ENCODE data around the gene DMRTA1.
"Not testable (repeated sequence)": the region's sequence is repeated elsewhere in the genome, so short reads cannot be mapped to it uniquely, and the experiment has no call there.

Gene DMRTA1

DNA sequence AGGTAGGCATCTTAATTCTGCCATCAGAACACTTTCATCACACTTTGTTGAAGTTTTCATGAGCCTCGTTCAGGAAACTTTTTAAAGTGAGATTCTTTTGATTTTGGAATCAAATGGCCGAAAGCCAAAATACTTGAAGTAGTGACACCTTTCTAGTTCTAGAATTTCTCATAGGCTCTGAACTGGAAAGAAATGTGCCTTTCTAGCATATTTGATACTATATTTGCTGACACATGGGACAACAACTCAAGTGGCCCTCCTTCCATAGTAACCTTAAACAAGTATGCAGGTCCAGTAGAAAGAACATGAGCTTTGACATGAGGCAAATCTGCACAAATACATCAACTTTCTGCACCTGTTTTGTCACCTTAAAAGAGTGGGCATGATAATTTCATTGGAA lies 22.0 kb upstream of the DMRTA1 start:
- no peak overlapping the region for H3K27ac ChIP-seq
- TF ChIP-seq, protein P1, sequence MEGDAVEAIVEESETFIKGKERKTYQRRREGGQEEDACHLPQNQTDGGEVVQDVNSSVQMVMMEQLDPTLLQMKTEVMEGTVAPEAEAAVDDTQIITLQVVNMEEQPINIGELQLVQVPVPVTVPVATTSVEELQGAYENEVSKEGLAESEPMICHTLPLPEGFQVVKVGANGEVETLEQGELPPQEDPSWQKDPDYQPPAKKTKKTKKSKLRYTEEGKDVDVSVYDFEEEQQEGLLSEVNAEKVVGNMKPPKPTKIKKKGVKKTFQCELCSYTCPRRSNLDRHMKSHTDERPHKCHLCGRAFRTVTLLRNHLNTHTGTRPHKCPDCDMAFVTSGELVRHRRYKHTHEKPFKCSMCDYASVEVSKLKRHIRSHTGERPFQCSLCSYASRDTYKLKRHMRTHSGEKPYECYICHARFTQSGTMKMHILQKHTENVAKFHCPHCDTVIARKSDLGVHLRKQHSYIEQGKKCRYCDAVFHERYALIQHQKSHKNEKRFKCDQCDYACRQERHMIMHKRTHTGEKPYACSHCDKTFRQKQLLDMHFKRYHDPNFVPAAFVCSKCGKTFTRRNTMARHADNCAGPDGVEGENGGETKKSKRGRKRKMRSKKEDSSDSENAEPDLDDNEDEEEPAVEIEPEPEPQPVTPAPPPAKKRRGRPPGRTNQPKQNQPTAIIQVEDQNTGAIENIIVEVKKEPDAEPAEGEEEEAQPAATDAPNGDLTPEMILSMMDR (IDR thresholded peaks at IDR 0.05), result no peak
- TF ChIP-seq ZFX (IDR thresholded peaks at IDR 0.05; ENCODE audit: borderline replicate concordance), result no peak

DNA sequence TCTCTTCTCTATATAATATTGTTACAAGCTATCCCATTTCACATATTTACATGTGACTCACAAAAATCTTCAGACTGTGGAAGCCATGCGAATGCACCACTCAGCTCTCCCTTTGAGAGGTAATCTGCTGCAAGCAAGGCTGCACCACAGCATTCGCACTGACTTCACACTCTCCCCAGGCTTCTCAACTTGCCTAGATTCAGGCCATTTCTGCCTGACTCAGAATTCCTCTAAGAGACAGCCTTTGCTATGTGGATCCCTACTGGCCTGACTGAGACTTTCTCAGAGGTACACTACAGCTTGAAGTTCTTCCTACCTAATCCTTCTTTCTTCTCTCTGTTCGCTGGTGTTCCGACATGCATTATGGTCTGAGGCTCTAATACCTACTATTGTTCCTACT lies 21.1 kb upstream of the DMRTA1 start:
- no peak overlapping the region for H3K27ac ChIP-seq
- TF ChIP-seq ZFX (IDR thresholded peaks at IDR 0.05; ENCODE audit: borderline replicate concordance), result no peak
- TF ChIP-seq, protein P1 (IDR thresholded peaks at IDR 0.05), result no peak

DNA sequence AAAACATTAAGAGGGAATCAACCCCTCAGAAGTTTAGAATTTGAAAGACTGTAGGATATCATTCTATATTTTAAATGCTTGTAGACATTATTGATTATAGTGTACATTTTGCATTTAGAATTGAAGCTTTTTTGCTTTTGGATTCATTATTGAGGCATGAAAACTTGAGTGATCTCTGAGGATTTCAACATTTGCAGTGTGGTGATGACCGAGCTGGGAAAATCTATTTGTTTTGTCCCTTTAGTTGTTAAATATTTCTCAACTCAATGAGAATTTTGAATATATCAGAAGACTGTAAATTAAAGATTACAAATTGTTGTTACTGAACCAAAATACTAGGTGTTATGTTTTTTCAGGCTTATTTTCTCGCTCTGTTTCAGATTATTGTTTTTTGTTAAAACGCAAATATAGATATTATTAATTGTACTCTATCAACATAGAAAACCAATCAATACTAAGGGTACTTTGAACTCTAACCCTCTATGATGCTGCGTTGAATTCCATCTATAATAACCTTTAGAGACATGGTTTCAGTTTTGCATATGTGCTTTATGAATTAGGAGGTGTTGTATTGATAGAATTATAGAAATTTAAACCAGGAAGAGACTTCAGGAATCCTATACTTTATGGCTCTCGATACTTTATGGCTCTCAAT lies 19.3 kb upstream of the DMRTA1 start:
- no peak overlapping the region for H3K27ac ChIP-seq
- TF ChIP-seq, protein P1 (IDR thresholded peaks at IDR 0.05), result no peak
- TF ChIP-seq ZFX (IDR thresholded peaks at IDR 0.05; ENCODE audit: borderline replicate concordance), result no peak

DNA sequence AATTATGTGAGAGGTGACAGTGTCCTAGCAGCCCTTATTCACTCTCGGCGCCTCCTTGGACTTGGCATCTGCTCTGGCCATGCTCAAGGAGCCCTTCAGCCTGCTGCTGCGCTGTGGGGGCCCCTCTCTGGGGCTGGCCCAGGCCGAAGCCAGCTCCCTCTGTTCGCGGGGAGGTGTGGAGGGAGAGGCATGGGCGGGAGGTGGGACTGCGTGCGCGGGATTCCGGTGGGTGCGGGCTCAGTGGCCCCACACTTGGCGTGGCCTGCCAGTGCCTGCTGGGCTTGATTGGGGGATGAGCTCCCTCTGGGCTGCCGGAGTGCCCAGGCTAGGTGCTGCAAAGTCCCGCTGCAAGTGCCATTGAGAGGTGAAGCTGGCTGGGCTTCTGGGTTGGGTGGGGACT lies 12.9 kb upstream of the DMRTA1 start:
- no peak overlapping the region for H3K27ac ChIP-seq
- TF ChIP-seq ZFX (IDR thresholded peaks at IDR 0.05; ENCODE audit: borderline replicate concordance), result no peak
- TF ChIP-seq, protein P1 (IDR thresholded peaks at IDR 0.05), result no peak

DNA sequence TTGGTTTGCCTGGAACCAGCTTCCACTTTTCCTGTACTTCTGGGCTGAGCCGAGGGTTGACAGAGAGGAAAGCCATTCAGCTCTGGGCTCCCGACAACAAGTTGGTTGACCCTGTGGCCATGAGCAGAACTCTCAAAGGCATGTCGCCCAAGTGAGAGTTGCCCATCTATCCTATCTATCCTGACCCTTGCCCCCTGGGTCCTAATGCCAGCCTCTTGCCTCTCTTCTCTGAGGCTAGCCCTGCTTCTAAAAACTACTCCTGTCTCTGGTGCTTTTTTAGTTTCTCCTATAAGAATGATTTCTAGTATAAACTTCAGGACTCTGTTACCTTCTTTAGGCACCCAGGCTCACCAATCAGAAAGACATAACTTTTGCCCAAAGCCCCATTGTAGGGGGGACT lies 11.4 kb upstream of the DMRTA1 start:
- not testable (repeated sequence) for H3K27ac ChIP-seq

DNA sequence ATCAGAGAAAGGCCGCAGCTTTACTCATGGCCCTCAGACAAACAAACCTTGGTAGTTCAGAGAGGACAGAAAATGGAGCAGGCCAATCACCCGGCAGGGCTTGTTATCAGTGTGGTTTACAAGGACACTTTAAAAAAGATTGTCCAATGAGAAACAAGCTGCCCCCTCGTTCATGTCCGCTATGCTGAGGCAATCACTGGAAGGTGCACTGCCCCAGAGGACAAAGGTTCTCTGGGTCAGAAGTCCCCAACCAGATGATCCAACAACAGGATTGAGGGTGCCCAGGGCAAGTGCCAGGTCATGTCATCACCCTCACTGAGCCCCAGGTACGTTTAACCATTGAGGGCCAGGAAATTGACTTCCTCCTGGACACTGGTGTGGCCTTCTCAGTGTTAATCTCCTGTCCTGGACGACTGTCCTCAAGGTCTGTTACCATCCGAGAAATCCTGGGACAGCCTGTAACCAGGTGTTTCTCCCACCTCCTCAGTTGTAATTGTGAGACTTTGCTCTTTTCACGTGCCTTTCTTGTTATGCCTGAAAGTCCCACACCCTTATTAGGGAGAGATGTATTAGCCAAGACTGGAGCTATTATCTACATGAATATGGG lies 9.1 kb upstream of the DMRTA1 start:
- not testable (repeated sequence) for H3K27ac ChIP-seq

DNA sequence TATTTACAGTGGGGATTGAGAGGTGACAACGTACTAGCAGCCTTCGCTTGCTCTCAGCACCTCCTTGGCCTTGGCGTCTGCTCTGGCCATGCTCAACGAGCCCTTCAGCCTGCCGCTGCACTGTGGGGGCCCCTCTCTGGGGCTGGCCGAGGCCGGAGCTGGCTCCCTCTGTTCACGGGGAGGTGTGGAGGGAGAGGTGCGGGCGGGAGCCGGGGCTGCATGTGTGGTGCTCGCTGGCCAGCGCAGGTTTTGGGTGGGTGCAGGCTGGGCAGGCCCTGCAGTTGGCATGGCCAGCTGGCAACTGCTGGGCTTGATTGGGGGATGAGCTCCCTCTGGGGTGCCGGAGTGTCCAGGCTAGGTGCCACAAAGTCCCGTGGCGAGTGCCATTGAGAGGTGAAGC lies 5.8 kb upstream of the DMRTA1 start:
- TF ChIP-seq ZFX (IDR thresholded peaks at IDR 0.05; ENCODE audit: borderline replicate concordance), result no peak
- TF ChIP-seq, protein P1 (IDR thresholded peaks at IDR 0.05), result no peak
- no peak overlapping the region for H3K27ac ChIP-seq

DNA sequence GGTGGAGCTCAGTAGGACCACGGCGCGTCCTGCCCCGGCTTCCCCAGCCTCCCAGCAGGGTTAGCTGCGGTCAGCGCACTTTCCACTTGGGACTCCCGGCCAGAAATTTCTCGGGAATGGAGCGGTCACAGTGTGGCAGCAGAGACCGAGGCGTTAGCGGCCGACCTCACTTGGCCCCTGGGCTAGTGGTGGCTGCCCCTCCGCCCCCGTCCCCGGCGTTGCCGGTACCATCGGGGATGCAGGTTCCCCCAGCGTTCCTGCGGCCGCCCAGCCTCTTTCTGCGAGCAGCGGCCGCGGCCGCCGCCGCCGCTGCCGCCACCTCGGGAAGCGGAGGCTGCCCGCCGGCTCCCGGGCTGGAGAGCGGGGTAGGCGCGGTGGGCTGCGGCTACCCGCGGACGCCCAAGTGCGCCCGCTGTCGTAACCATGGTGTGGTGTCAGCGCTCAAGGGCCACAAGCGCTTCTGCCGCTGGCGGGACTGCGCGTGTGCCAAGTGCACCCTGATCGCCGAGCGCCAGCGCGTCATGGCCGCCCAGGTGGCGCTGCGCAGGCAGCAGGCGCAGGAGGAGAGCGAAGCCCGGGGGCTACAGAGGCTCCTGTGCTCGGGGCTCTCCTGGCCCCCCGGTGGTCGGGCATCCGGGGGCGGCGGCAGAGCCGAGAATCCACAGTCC lies 460 bp downstream of the DMRTA1 start:
- peak overlapping the region; percentile 73 for H3K27ac ChIP-seq
- no peak for TF ChIP-seq ZFX (IDR thresholded peaks at IDR 0.05; ENCODE audit: borderline replicate concordance)
- TF ChIP-seq, protein P1 (IDR thresholded peaks at IDR 0.05), result peak; percentile 69

Data from 22Rv1 (cell line).